GM12801 (cell line): ENCODE results near the gene AHDC1.

Experiments used
- CTCF ChIP-seq: IDR thresholded peaks from one replicate; pipeline ENCODE4 v1.5.1; 2011; ENCODE audit warnings: control low read depth; ENCODE audit not compliant: insufficient read length; ENCODE audit errors: extremely low read depth

Gene AHDC1

DNA sequence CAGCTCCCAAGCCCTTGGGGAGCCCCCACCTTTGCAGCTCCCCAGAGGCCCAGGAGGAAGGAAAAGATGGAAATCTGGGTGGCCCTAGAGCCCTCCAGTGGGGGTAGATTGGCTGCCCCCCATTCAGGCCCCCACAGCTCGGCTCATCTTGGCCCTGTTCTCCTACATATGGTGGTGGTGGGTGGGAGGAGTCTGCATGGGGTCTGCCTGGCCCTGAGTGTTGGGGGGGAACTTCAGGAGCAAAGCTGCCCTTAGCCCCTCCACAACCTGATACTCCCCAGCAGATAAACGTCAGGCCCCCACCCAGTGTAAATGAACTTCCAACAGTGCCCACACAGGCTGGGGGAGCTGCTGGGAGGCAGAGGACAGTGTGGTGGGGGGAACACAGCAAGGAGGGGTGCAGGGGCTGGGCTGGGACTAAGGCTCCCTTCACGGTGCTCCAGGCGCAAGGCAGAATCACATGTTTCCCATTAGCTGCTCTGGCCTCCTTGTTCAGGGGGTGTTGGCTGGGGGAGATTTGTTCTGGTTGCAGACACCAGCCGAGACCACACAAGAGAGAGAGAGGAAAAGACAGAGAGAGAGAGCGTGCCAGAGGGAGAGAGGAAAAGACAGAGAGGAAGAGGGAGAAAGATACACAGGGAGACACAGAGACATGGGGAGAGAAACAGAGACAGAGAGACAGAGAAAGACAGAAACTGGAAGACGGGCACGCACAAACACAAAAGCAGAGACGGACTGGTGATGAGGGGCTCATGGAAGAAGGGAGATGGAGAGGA is 42.6 kb downstream of the AHDC1 start:
- no peak for TF ChIP-seq CTCF

- no peak for TF ChIP-seq CTCF
Observed at GRCh38 chr1:27560268-27561123, 43.4 kb downstream of the AHDC1 start.

GRCh38 chr1:27559466-27560030 is 44.4 kb downstream of the AHDC1 start:
- no peak for TF ChIP-seq CTCF

- no peak for TF ChIP-seq CTCF
Observed at GRCh38 chr1:27557596-27558340, 46.2 kb downstream of the AHDC1 start.

DNA sequence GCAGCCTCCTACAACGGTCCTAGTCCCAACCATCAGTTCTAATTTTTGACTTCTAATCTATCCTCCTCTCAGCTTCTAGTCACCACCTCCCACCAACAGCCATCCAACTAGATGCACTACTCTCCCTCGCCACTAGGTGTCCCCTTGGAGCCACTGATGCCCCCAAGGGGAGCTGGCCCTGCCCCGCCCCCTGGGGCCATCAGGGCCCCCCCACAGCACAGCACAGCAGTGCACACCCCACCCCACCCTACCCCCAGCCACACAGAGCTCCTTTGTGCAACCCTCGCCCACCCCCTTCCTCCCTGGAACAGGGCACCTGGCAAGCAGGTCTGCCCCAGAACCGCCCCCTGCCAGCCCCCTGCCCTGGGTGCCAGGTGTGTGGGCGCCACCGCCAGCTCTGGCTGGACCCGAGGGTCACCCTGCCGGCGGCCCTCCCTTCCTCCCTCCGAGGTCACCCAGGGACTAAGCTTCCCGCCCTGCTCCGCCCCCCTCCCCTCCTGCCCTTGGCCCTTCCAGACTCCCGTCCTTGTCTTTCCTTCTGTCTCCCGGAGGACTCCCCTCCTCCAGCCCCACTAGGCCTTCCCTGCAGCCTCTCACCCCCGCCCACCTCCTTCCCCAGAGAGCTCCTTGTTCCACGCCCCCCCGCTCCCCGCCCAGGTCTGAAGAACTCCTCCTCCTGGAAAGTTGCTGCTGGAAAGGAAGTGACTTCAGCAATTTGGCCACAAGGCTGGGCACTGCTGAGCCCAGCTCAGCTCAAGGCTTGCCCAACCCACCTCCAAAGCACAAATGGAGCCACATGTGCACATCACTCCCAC is 47.0 kb downstream of the AHDC1 start:
- peak; percentile 16 for TF ChIP-seq CTCF

- no peak for TF ChIP-seq CTCF
Observed at GRCh38 chr1:27556435-27556780, 47.5 kb downstream of the AHDC1 start.
